ENCODE measurements around the gene ARHGAP40.

The ARHGAP40 gene

DNA sequence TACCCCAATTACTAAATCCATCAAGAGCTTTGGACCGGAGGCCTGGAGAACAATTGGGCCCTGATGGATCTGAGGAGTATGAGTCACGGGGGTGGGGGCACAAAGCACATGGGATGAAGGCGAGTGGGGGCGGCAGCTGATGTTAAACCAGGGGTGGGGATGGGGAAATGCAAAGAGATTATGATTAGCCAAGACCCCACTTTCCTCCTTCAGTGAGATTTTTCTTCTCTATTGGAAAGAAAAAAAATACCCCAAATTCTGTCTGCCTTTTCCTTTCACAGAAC lies 57.9 kb downstream of the ARHGAP40 start:
- TF ChIP-seq EZH2 (IDR thresholded peaks at IDR 0.05) (no peak), POLR2AphosphoS5 (IDR thresholded peaks at IDR 0.05; ENCODE audit: borderline replicate concordance, low read depth, low read length) (no peak), FOXP2 (optimal IDR thresholded peaks at IDR 0.05; ENCODE audit: control extremely low read depth, extremely low read length, insufficient read depth) (no peak)
- no peak overlapping the region for H3K4me3 ChIP-seq
- H3K9me3 ChIP-seq (ENCODE audit: low read depth, low read length): no peaks in the 10 kb centered on the region
- H3K36me3 ChIP-seq (ENCODE audit: insufficient read depth, low read length): no peaks in the 10 kb centered on the region
- no peak for DNase-seq (ENCODE audit: low read depth, low spot score)
- no peak overlapping the region for H3K9ac ChIP-seq (ENCODE audit: insufficient read length)
- H3K27ac ChIP-seq: no peak overlapping the region

DNA sequence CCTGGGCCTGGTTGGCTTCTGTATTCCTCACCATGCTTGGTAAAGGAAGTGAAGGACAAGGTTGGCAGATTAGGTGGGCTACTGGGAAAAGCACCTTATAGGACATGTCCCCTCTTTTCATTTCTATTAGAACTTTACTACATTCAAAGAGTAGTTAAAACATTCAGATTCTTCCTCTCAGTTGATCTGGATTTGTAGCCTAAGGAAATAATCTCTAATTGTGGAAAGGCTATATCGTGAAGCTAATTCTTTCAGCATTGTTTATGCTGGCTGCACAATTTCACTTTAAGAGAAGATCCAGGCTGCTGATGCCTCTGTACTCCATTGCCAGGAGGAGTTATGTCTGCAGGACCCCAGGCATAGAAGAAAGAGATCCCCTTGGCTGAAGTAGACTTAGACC lies 58.8 kb downstream of the ARHGAP40 start:
- TF ChIP-seq EZH2 (IDR thresholded peaks at IDR 0.05): no peak
- TF ChIP-seq POLR2AphosphoS5 (IDR thresholded peaks at IDR 0.05; ENCODE audit: borderline replicate concordance, low read depth, low read length): no peak
- no peak for TF ChIP-seq FOXP2 (optimal IDR thresholded peaks at IDR 0.05; ENCODE audit: control extremely low read depth, extremely low read length, insufficient read depth)
- Histone ChIP-seq H3K9ac (ENCODE audit: insufficient read length) (no peak overlapping the region), H3K36me3 (ENCODE audit: insufficient read depth, low read length) (no peaks in the 10 kb centered on the region), H3K27ac (no peak overlapping the region), H3K4me3 (no peak overlapping the region), H3K9me3 (ENCODE audit: low read depth, low read length) (no peaks in the 10 kb centered on the region)
- DNase-seq (ENCODE audit: low read depth, low spot score): no peak

DNA sequence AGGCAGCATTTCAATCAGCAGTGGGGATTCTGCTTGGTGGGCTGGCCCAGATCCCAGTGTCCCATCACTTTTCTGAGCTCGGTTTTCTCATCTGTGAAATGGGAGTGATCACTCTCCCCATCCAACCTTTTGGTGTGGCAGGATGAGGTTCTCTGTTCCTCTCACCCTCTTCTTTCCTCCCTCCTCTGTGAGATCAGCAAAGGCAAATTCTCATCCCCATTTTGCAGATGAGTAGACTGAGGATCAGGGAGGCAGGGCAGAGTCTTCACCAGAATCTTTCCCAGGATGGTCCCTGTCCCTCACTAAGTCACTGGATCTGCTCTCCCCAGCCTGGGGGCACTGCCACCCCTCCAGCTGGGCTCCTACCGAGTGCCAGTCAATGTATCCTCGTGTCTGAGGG lies 62.1 kb downstream of the ARHGAP40 start:
- H3K4me3 ChIP-seq: no peak overlapping the region
- no peak overlapping the region for H3K27ac ChIP-seq
- H3K9me3 ChIP-seq (ENCODE audit: low read depth, low read length): no peaks in the 10 kb centered on the region
- no peak for TF ChIP-seq POLR2AphosphoS5 (IDR thresholded peaks at IDR 0.05; ENCODE audit: borderline replicate concordance, low read depth, low read length)
- TF ChIP-seq EZH2 (IDR thresholded peaks at IDR 0.05): no peak
- no peak for TF ChIP-seq FOXP2 (optimal IDR thresholded peaks at IDR 0.05; ENCODE audit: control extremely low read depth, extremely low read length, insufficient read depth)
- no peak overlapping the region for H3K9ac ChIP-seq (ENCODE audit: insufficient read length)
- DNase-seq (ENCODE audit: low read depth, low spot score): no peak
- no peaks in the 10 kb centered on the region for H3K36me3 ChIP-seq (ENCODE audit: insufficient read depth, low read length)

DNA sequence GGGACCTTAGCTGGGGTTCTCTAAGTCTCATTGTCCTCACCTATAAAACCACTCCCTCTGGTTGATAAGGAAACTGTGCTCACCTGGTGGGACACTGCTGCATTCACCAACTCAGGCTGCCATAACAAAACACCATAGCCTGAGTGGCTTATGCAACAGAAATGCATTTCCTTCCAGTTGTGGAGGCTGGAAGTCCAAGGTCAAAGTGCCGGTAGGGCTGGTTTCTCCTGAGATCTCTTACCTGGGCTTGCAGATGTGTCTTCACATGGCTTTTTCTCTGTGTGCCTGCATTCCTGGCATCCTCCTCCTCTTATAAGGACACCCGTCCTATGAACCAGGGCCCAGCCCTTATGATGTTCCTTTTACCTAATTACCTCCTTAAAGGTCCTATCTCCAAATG lies 62.7 kb downstream of the ARHGAP40 start:
- no peak for DNase-seq (ENCODE audit: low read depth, low spot score)
- no peaks in the 10 kb centered on the region for H3K36me3 ChIP-seq (ENCODE audit: insufficient read depth, low read length)
- TF ChIP-seq EZH2 (IDR thresholded peaks at IDR 0.05) (no peak), POLR2AphosphoS5 (IDR thresholded peaks at IDR 0.05; ENCODE audit: borderline replicate concordance, low read depth, low read length) (no peak), FOXP2 (optimal IDR thresholded peaks at IDR 0.05; ENCODE audit: control extremely low read depth, extremely low read length, insufficient read depth) (no peak)
- H3K9me3 ChIP-seq (ENCODE audit: low read depth, low read length): no peaks in the 10 kb centered on the region
- no peak overlapping the region for H3K9ac ChIP-seq (ENCODE audit: insufficient read length)
- no peak overlapping the region for H3K4me3 ChIP-seq
- H3K27ac ChIP-seq: no peak overlapping the region

DNA sequence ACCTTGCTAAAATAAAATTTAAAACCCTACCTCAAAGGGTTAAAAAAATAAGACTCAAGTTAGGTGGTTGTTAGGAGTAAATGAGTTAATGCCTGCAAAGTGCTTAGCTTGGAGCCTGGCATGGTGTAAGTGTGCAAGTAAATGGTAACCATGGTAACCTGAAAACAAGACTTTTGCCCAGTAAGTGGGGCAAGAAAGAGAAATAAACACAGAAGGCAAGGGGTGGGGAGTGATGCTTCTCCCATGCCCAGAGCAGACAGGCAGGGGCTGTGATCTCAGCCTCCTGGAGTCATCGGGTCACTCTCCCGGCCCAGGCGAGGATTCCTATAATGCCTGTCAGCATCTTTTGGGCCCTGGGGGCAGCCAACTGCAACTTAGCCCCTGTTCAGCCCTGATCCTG lies 63.5 kb downstream of the ARHGAP40 start:
- H3K9me3 ChIP-seq (ENCODE audit: low read depth, low read length): no peaks in the 10 kb centered on the region
- H3K9ac ChIP-seq (ENCODE audit: insufficient read length): no peak overlapping the region
- TF ChIP-seq FOXP2 (optimal IDR thresholded peaks at IDR 0.05; ENCODE audit: control extremely low read depth, extremely low read length, insufficient read depth) (no peak), POLR2AphosphoS5 (IDR thresholded peaks at IDR 0.05; ENCODE audit: borderline replicate concordance, low read depth, low read length) (no peak), EZH2 (IDR thresholded peaks at IDR 0.05) (no peak)
- no peak for DNase-seq (ENCODE audit: low read depth, low spot score)
- no peak overlapping the region for H3K4me3 ChIP-seq
- H3K27ac ChIP-seq: no peak overlapping the region
- no peaks in the 10 kb centered on the region for H3K36me3 ChIP-seq (ENCODE audit: insufficient read depth, low read length)

DNA sequence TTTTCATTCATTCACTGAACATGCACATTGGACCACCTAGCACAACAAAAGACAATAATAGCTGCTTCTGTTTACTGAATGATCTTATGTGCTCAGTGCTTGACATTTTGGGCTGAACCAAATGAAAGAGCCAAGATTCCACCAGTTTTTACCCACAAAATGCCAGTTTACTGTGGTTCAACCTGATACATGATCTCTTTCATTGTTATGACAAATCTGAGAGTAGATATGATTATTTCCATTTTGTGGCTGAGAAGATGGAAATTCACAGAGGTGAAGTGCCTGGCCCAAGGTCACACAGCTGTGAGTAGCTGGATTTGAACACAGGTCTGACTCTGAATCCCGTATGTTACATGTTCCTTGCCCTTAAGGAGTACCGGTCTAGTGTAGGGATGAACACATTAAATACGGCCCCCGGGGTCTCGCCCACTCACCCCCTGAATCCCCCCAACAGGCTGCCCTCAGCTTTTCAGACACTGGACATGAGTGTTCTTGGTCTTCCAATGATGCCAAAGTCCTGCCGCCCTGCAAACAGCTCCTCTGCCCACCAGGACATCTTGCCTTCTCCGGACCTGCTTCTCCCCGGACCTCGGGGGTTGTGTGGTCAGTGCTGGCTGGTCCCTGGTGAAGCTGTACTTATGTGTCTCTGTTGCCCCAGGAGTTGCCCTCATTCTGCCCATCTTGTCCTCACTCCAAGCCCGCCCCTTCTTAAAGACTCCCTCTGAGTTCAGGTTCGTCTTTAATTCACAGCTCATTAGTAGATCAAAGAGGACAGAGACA lies 64.1 kb downstream of the ARHGAP40 start:
- DNase-seq (ENCODE audit: low read depth, low spot score): no peak
- Histone ChIP-seq H3K9me3 (ENCODE audit: low read depth, low read length) (no peaks in the 10 kb centered on the region), H3K36me3 (ENCODE audit: insufficient read depth, low read length) (no peaks in the 10 kb centered on the region), H3K9ac (ENCODE audit: insufficient read length) (no peak overlapping the region), H3K27ac (no peak overlapping the region), H3K4me3 (no peak overlapping the region)
- TF ChIP-seq FOXP2 (optimal IDR thresholded peaks at IDR 0.05; ENCODE audit: control extremely low read depth, extremely low read length, insufficient read depth) (no peak), POLR2AphosphoS5 (IDR thresholded peaks at IDR 0.05; ENCODE audit: borderline replicate concordance, low read depth, low read length) (no peak), EZH2 (IDR thresholded peaks at IDR 0.05) (no peak)

DNA sequence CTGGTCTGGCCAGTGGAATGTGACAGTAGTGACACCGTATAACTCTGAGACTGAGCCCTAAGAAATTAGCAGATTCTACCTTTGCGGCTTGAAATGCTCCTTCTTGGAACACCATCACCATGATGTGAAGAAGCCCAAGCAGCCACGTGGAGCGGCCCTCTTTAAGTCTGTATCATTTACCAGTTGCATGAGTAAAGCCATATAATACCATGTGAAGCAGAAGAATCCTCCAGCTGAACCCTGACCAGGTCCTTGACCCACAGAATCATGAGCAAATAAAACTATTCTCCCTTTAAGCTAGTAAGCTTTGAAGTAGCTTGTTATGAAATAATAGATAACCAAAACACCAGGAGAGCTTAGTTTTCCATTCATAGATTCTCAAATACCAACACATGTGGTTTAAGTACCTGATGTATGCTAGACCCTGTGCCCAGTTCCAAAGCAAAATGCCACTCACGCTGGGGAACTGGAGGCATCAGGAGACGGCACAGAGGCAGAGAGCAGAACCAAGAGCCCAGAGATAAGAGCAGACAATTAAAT lies 65.9 kb downstream of the ARHGAP40 start:
- Histone ChIP-seq H3K9ac (ENCODE audit: insufficient read length) (no peak overlapping the region), H3K4me3 (no peak overlapping the region), H3K27ac (no peak overlapping the region), H3K36me3 (ENCODE audit: insufficient read depth, low read length) (no peaks in the 10 kb centered on the region), H3K9me3 (ENCODE audit: low read depth, low read length) (no peaks in the 10 kb centered on the region)
- TF ChIP-seq FOXP2 (optimal IDR thresholded peaks at IDR 0.05; ENCODE audit: control extremely low read depth, extremely low read length, insufficient read depth): no peak
- TF ChIP-seq EZH2 (IDR thresholded peaks at IDR 0.05): no peak
- TF ChIP-seq POLR2AphosphoS5 (IDR thresholded peaks at IDR 0.05; ENCODE audit: borderline replicate concordance, low read depth, low read length): no peak
- no peak for DNase-seq (ENCODE audit: low read depth, low spot score)

DNA sequence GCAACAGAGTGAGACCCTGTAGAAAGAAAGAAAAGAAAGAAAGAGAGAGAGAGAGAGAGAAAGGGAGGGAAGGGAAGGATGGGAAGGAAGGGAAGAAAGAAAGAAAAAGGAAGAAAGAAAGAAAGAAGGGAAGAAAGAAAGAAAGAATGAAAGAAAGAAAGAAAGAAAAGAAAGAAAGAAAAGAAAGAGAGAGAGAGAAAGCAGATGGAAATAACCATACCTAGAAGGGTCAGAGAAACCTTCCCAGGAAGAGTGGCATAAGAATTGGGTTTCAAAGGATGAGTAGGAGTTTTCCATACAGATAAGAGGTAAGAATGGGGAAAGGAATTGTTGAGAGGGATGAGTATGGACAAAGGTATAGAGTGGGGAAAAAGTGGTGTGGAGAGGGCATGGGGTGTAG lies 68.1 kb downstream of the ARHGAP40 start:
- no peak for DNase-seq (ENCODE audit: low read depth, low spot score)
- Histone ChIP-seq H3K27ac (no peak overlapping the region), H3K4me3 (no peak overlapping the region), H3K9ac (ENCODE audit: insufficient read length) (no peak overlapping the region), H3K9me3 (ENCODE audit: low read depth, low read length) (no peaks in the 10 kb centered on the region), H3K36me3 (ENCODE audit: insufficient read depth, low read length) (no peaks in the 10 kb centered on the region)
- no peak for TF ChIP-seq EZH2 (IDR thresholded peaks at IDR 0.05)
- no peak for TF ChIP-seq FOXP2 (optimal IDR thresholded peaks at IDR 0.05; ENCODE audit: control extremely low read depth, extremely low read length, insufficient read depth)
- TF ChIP-seq POLR2AphosphoS5 (IDR thresholded peaks at IDR 0.05; ENCODE audit: borderline replicate concordance, low read depth, low read length): no peak

DNA sequence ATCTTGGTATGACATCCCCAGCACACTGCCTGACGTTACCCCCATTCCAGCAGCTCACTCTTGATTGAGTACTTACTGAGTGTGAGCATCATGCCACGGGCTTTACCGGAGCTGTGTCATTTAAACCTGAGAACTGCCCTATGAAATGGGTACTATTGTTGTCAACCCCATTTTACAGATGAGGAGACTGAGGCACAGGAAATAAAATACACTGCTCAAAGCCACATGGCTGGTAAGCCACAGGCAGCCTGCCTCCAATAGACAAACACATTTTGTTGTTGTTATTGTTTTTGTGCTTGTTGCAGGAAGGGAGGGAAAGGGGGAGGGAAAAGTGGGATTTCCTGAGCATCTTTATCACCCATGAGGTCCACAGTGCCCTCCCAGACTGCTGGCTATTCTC lies 69.2 kb downstream of the ARHGAP40 start:
- no peaks in the 10 kb centered on the region for H3K9me3 ChIP-seq (ENCODE audit: low read depth, low read length)
- no peak overlapping the region for H3K9ac ChIP-seq (ENCODE audit: insufficient read length)
- H3K4me3 ChIP-seq: no peak overlapping the region
- TF ChIP-seq POLR2AphosphoS5 (IDR thresholded peaks at IDR 0.05; ENCODE audit: borderline replicate concordance, low read depth, low read length) (no peak), FOXP2 (optimal IDR thresholded peaks at IDR 0.05; ENCODE audit: control extremely low read depth, extremely low read length, insufficient read depth) (no peak), EZH2 (IDR thresholded peaks at IDR 0.05) (no peak)
- no peak overlapping the region for H3K27ac ChIP-seq
- DNase-seq (ENCODE audit: low read depth, low spot score): no peak
- H3K36me3 ChIP-seq (ENCODE audit: insufficient read depth, low read length): no peaks in the 10 kb centered on the region
